Tibial artery (tissue), 4 donors: ENCODE data around the gene TPRG1.

Source experiments
- DNase-seq, 2 donors: peaks; one replicate each; pipeline ENCODE4 v3.0.0-alpha.2; 2019
- H3K27ac ChIP-seq, 2 donors: fragments of 200-600 bp; sonication (generic) in 1 of 2; 1 replicate in 1 of 2; 2 replicates in 1 of 2; pipeline ENCODE4 v1.5.1; 2018 to 2019; ENCODE audit warnings: mild to moderate bottlenecking in 1 of 2
- H3K27me3 ChIP-seq, 2 donors: fragments of 200-600 bp; sonication (generic) in 1 of 2; one replicate each; pipeline versions ENCODE4 v1.5.1 to v1.6.0; 2016 to 2019
- H3K36me3 ChIP-seq, 3 donors: fragments of 200-600 bp; sonication (generic) in 2 of 3; one replicate each; pipeline ENCODE4 v1.5.1; 2016 to 2019; ENCODE audit warnings: mild to moderate bottlenecking in 2 of 3
- H3K4me1 ChIP-seq, 4 donors: fragments of 200-600 bp; sonication (generic) in 2 of 4; 1 replicate in 3 of 4; 2 replicates in 1 of 4; pipeline ENCODE4 v1.5.1; 2016 to 2019
- H3K4me3 ChIP-seq, 2 donors: fragments of 200-600 bp; sonication (generic) in 1 of 2; 1 replicate in 1 of 2; 2 replicates in 1 of 2; pipeline ENCODE4 v1.5.1; 2018 to 2019; ENCODE audit warnings: mild to moderate bottlenecking in 2 of 2
- H3K9me3 ChIP-seq, 3 donors: fragments of 200-600 bp; sonication (generic) in 1 of 3; one replicate each; pipeline ENCODE4 v1.5.1; 2016 to 2019
- intact Hi-C: fragments of 100-400 bp; cut with DNase I; formaldehyde crosslinking; loops from one replicate; pipeline ENCODE4 v1.15.0; 2023; ENCODE audit warnings: low total_unique reads
- TF ChIP-seq, protein P1 (sequence below), 2 experiments: fragments of 200-600 bp in 1 of 2; fragments of 450-650 bp in 1 of 2; IDR thresholded peaks; one replicate each; pipeline ENCODE4 v1.5.1; 2017 to 2019; ENCODE audit warnings: antibody characterized with exemption in 2 of 2, mild to moderate bottlenecking in 1 of 2, moderate library complexity in 1 of 2

The TPRG1 gene

DNA sequence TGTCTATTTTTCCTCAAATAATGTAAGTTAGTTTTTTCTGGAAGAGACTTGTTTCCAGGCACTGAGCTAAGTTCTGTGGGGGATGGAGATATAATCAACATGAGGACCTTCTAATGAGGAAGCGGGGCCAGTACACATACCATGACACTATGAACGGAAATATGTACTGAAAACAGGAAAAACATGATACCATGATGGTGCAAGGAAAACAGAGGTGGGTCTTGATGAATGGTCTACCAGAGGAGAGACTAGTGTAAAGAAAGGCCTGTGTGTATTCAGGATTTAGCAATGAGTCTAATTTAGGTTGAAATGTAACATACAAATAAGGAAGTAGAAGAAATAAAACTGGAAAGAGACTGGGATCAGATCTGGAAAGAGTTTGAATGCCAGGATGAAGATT, 38.9 kb upstream of the TPRG1 start:
- intact Hi-C loops: no loop called here
- H3K27ac ChIP-seq: peak overlapping the region in 1 of 2 donors; percentile 39
- TF ChIP-seq, protein P1, sequence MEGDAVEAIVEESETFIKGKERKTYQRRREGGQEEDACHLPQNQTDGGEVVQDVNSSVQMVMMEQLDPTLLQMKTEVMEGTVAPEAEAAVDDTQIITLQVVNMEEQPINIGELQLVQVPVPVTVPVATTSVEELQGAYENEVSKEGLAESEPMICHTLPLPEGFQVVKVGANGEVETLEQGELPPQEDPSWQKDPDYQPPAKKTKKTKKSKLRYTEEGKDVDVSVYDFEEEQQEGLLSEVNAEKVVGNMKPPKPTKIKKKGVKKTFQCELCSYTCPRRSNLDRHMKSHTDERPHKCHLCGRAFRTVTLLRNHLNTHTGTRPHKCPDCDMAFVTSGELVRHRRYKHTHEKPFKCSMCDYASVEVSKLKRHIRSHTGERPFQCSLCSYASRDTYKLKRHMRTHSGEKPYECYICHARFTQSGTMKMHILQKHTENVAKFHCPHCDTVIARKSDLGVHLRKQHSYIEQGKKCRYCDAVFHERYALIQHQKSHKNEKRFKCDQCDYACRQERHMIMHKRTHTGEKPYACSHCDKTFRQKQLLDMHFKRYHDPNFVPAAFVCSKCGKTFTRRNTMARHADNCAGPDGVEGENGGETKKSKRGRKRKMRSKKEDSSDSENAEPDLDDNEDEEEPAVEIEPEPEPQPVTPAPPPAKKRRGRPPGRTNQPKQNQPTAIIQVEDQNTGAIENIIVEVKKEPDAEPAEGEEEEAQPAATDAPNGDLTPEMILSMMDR (IDR thresholded peaks at IDR 0.05): no peak

DNA sequence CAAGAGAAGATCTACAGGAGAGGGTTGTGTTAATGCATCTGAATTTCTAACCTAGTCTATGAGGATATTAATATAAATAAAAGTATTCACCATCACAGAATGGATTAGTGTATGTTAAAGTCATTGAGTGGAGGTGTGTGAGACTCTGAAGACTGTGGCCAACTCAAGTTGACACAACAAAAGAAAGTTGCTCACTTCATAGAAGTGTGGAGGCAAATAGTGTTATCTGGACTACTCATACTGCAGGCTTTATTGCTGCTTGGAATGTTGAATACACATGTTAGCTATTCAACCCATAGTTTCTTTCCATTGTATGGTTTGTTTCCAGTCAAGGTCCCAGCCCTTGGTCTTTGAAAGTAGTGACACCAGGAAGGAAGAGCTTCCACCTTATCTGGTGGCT, 38.0 kb upstream of the TPRG1 start:
- no peaks in the 10 kb centered on the region for H3K27me3 ChIP-seq
- no peak for DNase-seq
- no peak overlapping the region for H3K27ac ChIP-seq
- TF ChIP-seq, protein P1 (IDR thresholded peaks at IDR 0.05): no peak
- H3K4me3 ChIP-seq: no peak overlapping the region
- intact Hi-C loops: no loop called here
- H3K9me3 ChIP-seq: no peaks in the 10 kb centered on the region
- peaks cover 0 to 15% (median 0%) of the 10 kb centered on the region in 4 donors for H3K4me1 ChIP-seq
- H3K36me3 ChIP-seq: peaks cover 0 to 3% (median 0%) of the 10 kb centered on the region in 3 donors

More for the DNA sequence above, 38.9 kb upstream of the TPRG1 start:
- H3K36me3 ChIP-seq: peaks cover 0 to 3% (median 0%) of the 10 kb centered on the region in 3 donors
- H3K9me3 ChIP-seq: no peaks in the 10 kb centered on the region
- DNase-seq: no peak
- no peak overlapping the region for H3K4me3 ChIP-seq
- peaks cover 0 to 15% (median 0%) of the 10 kb centered on the region in 4 donors for H3K4me1 ChIP-seq
- H3K27me3 ChIP-seq: no peaks in the 10 kb centered on the region

DNA sequence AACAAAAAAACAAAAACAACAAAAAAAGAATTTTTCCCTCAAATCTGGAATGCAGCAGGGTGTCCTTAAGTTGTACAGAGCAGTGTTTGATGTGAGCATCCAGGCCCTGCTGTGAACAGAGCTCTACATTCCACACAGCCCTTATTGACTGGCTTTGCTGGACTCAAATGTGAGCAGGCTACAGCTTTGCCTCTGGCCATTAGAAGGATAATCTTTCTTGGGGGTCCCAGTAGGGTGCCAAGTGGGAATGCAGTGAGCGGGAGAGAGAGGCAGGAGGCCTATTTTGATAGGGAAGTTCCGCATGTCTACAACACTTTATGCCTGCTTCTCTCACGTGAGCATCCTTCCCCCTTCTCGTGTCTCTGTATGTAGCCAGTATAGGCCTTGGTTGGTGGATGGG, 34.4 kb upstream of the TPRG1 start:
- TF ChIP-seq, protein P1 (IDR thresholded peaks at IDR 0.05): no peak
- H3K36me3 ChIP-seq: peaks cover 0 to 3% (median 0%) of the 10 kb centered on the region in 3 donors
- no peaks in the 10 kb centered on the region for H3K9me3 ChIP-seq
- intact Hi-C loops: no loop called here
- H3K4me1 ChIP-seq: peaks cover 0 to 6% (median 0%) of the 10 kb centered on the region in 4 donors
- H3K27ac ChIP-seq: no peak overlapping the region
- no peak overlapping the region for H3K4me3 ChIP-seq
- no peaks in the 10 kb centered on the region for H3K27me3 ChIP-seq
- DNase-seq: no peak

DNA sequence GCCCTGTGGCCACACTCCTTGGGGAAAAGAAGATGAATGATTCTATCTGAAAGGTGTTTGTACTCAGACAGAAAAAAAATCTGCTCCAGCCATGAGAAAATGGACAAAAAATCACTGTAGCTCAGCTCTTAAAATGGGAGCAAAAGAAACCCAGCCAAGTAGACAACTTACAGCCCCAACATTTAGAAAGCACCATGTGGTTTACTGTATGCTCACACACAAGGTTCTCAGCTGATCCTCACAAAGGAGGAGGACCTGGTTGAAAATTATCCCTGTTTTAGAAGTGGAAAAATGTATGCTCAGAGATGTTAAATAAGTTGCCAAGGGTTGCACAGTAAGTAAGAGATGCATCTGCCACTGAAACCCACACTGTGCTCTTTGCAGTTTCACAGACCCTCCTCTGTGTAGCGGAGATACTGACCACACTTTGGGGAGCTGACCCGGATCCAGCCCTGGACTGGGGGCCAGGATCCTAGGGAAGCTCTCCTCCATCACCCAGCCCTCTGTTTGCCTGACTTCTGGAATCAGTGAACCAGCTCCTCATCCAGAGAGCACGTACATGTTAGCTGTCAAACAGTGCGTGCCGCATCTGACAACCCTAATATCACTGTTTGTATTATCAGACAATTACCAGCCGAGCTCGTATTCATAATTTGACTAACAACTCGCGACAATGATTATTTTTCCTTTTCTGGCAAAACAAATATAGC, 32.7 kb upstream of the TPRG1 start:
- Histone ChIP-seq H3K27ac (no peak overlapping the region), H3K27me3 (no peaks in the 10 kb centered on the region), H3K4me3 (no peak overlapping the region), H3K36me3 (peaks cover 0 to 3% (median 0%) of the 10 kb centered on the region in 3 donors), H3K4me1 (no peaks in the 10 kb centered on the region), H3K9me3 (no peaks in the 10 kb centered on the region)
- TF ChIP-seq, protein P1 (IDR thresholded peaks at IDR 0.05): no peak
- intact Hi-C loops: no loop called here
- no peak for DNase-seq

DNA sequence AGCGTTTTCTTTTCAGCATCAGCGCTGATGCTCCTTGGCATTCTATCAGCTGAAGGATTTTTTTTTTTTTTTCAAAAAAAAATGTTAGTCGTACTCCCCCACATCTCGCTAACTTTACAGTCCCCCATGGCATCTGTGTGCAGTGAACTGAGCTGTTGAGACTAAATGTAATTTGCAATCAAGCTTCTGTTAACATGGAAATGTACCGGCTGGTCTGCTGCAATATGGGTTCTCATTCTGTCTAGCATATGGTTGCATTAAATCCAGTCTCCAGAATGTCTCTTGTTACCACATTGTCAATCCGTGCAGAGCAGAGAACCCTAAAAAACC, 32.2 kb upstream of the TPRG1 start:
- no peak for DNase-seq
- peaks cover 0 to 2% (median 0%) of the 10 kb centered on the region in 3 donors for H3K36me3 ChIP-seq

More for the DNA sequence above, 32.2 kb upstream of the TPRG1 start:
- no peaks in the 10 kb centered on the region for H3K9me3 ChIP-seq
- intact Hi-C loops: no loop called here
- no peak overlapping the region for H3K27ac ChIP-seq
- no peaks in the 10 kb centered on the region for H3K4me1 ChIP-seq
- H3K4me3 ChIP-seq: no peak overlapping the region
- TF ChIP-seq, protein P1 (IDR thresholded peaks at IDR 0.05): no peak
- H3K27me3 ChIP-seq: no peaks in the 10 kb centered on the region
